ENCODE measurements around the gene ELAVL4. TPM values are rescaled to one million over a fixed set of nuclear protein-coding genes. Genes with fewer than 3 reads are reported as not detected.
"Not testable (repeated sequence)": the region's sequence is repeated elsewhere in the genome, so short reads cannot be mapped to it uniquely, and the experiment has no call there.

ELAVL4 gene
- total RNA-seq, 1 experiment from 2014 or later = 0.14 TPM

DNA sequence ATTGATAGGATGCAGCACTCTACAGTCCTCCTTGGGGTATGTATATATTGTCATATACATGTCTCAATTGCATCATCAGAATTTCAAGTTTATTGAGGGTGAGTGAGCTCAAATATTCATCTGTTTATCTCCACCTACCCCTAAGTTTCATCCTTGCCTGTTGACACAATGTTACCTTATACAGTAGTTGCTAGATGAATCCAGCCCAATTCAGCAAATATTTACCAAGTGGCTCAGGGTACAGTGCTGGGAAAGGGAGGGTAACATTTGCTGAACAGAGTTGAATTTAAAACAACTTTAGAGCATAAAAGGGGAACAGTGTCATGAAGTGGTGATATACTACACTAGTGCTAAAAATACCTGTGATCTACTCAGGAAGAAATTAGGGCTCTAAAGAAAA is 14.4 kb downstream of the ELAVL4 start:
- no peak for DNase-seq (ENCODE audit: low read depth)

GRCh38 chr1:50126927-50127715 is 18.4 kb downstream of the ELAVL4 start:
- no peak for DNase-seq (ENCODE audit: low read depth)

GRCh38 chr1:50129201-50129600 is 20.5 kb downstream of the ELAVL4 start:
- DNase-seq (ENCODE audit: low read depth) = no peak

DNA sequence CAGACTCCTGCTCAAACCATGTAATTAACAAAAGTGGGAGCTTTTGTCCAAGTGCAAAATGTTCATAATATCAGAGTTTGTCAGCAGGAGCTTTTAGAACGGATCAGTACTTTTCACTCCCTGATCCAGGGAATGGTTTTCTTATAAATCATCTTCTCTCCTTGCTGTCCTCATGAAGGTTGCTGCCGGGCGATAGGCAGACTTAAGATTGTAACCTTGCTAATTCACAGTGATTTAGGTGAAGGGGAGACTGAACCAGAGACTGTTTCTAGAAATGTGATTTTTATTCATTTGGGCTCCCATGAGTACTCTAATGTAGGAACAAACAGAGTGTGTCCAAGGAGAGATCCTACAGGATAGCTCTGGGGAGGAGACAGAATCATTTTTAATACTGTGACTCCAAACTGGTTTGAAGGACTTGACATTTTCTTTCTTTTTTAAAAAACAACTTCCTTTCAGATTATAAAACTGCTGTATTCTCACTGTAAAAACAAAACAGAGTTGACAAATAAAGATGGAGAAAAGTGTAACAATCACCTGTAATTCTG is 23.7 kb downstream of the ELAVL4 start:
- no peak for DNase-seq (ENCODE audit: low read depth)

DNA sequence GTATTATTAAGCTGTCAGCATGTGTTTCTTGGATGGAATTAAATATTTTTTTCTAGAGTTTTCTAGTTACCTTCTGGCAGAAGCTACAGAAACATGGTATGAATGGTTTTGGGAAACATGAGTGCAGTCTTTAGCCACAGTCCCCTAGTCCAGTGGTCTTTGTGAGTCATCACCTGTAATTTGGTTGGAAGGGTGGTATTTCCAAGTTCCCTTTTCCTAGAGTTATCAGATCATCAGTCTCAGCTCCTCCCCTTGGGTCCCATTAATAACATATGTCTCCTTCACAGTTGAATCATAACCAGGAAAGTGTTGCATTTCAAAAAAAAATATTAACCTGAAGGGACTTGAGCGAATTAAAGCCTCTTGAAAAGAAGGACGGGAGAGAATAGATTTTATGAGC is 27.0 kb downstream of the ELAVL4 start:
- no peak for DNase-seq (ENCODE audit: low read depth)

GRCh38 chr1:50139339-50140181 is 30.8 kb downstream of the ELAVL4 start:
- no peak for DNase-seq (ENCODE audit: low read depth)

- DNase-seq (ENCODE audit: low read depth) = no peak
These were observed 31.4 kb downstream of the ELAVL4 start for GRCh38 chr1:50140182-50140447.

GRCh38 chr1:50147191-50147850 is 38.6 kb downstream of the ELAVL4 start:
- DNase-seq (ENCODE audit: low read depth) = no peak

GRCh38 chr1:50148142-50148923 is 39.6 kb downstream of the ELAVL4 start:
- DNase-seq (ENCODE audit: low read depth) = no peak

- DNase-seq (ENCODE audit: low read depth) = no peak
These were observed 43.5 kb downstream of the ELAVL4 start for GRCh38 chr1:50152236-50152635.

GRCh38 chr1:50155541-50155940 is 46.8 kb downstream of the ELAVL4 start:
- DNase-seq (ENCODE audit: low read depth) = peak; percentile 29

DNA sequence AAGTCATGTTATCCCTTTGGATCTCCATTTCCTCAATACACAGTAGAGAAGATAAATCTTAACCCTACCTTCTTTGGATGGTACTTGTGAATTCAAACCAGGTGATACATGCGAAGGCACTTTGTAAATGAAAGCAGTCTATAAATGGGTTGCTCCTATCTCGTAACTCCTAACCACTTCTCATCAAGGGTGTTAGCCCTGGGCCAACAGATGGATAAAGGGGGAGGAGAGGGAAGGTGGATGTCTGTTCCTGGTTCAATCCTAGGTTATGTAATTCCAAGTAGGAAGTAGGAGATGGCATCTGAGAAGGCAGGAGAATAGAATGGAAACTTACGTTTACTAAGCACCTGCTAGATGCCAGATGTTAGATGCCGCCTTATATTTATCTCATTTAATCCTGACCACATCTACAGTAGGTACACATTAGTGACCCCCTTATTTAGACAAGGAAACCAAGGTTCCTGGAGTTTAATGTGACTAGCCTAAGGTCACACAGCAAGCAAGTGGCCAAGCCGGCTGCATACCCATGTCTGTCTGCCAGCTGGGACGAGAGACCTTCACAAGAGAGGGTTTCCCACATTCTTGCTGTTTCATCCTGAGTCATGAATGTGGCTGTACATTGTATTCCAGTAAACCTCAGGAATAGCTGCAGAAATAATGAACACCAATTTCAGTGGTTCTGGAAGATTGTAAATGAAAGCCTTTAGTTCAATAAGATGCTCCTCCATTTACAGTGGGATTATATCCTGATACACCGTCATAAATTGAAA is 47.7 kb downstream of the ELAVL4 start:
- peak; percentile 54 for DNase-seq (ENCODE audit: low read depth)

DNA sequence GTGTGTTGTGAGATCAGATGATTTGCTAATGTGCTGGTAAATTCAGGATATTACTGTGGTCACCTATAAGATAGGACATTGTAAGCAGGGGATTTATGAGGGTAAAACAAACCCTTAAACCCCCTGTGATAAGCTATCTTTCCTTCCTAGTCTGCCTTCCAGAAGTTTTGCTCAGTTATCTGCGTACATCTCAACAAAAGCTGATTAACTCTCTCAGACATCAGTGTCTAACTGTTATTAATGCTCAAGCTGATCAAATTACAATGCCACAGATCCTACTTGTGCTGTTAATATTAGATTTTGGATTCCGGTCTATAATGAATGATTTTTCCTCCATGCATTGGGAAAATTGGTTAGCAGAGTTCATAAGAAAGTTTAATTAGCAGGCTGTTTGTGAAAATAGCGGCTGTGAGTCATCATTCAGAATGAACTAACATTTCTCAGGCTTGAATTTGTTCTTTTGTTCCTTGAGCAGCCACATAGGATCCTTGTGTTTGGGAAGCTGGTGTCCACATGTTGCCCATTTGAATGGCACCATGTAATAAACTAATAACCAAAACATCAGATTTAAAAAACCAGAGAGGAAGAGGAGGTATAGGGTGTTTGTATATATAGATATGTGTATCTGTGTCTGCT is 48.7 kb downstream of the ELAVL4 start:
- no peak for DNase-seq (ENCODE audit: low read depth)

- no peak for DNase-seq (ENCODE audit: low read depth)
These were observed 49.7 kb downstream of the ELAVL4 start for GRCh38 chr1:50158421-50158820.

- DNase-seq (ENCODE audit: low read depth) = no peak
These were observed 55.0 kb downstream of the ELAVL4 start for GRCh38 chr1:50163680-50164079.

DNA sequence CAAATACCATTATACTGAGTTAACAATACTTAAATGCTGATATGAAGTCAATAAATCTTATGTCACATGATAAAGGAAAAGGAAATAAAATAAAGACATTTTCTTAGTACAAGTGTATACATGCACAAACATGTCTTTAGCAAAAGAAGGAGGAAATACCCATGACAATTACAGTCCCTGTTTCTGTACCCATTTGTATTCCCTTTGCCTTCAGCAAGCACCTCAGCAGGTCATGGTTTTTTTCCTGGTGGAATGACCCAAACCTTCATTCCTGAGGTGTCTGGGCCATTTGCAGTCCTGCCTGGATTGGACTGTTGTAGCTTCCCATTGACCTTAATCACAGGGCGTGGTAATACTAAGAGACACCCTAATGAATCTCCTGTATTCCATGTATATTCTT is 57.6 kb downstream of the ELAVL4 start:
- not testable (repeated sequence) for DNase-seq (ENCODE audit: low read depth)

DNA sequence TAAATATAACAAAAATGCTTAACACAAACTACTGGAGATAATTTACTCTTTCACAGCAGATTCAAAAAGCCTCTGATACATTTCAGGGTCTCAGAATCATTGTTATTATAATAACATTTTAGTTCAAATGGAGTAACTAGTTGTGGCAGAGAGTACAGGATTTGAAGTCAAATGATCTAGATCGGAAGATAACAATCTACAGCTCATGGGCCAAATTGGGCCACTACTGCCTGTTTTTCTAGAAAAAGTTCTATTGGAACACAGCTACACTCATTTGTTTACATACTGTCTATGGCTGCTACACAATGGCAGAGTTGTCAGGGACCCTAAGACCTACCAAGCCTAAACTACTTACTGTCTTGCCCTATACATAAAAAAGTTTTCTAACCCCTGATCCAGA is 63.6 kb downstream of the ELAVL4 start:
- DNase-seq (ENCODE audit: low read depth) = no peak

GRCh38 chr1:50174101-50174500 is 65.4 kb downstream of the ELAVL4 start:
- no peak for DNase-seq (ENCODE audit: low read depth)

GRCh38 chr1:50175719-50176639 is 67.3 kb downstream of the ELAVL4 start:
- DNase-seq (ENCODE audit: low read depth) = no peak
